H1 (cell line): Measurements from ENCODE around the gene DOCK10. TPM values are rescaled to one million over a fixed set of nuclear protein-coding genes. Genes with fewer than 3 reads are reported as not detected.

Source experiments
- CTCF ChIA-PET: fragments of 300-600 bp; sonication (Branson Sonifier 250); formaldehyde crosslinking; loops from one replicate; lab custom pipeline; 2021; ENCODE audit not compliant: partially characterized antibody; lab: Charles Lee
- POLR2A ChIA-PET: fragments of 300-600 bp; sonication (Branson Sonifier 250); formaldehyde crosslinking; loops from one replicate; lab custom pipeline; 2021; ENCODE audit warnings: inconsistent platforms; ENCODE audit not compliant: partially characterized antibody; lab: Charles Lee
- DNase-seq, 2 experiments: peaks; one replicate each; pipeline versions ENCODE4 v3.0.0 to v3.0.0-alpha.2; 2010 to 2022; ENCODE audit warnings: low spot score in 2 of 2, low read depth in 1 of 2, mixed read lengths in 1 of 2
- FAIRE-seq: peaks from 2 replicates; lab custom pipeline; 2011; peaks lifted over from hg19 to GRCh38; lab: Jason Lieb, UNC
- H2AFZ ChIP-seq: 2 replicates; pipeline ENCODE4 v1.8.1; 2012; ENCODE audit warnings: low read length, inconsistent platforms
- H2AK5ac ChIP-seq: 2 replicates; pipeline ENCODE4 v1.6.1; 2013; ENCODE audit warnings: low read depth, low read length
- H2BK120ac ChIP-seq: replicated peaks from 2 replicates; pipeline ENCODE3; 2013; ENCODE audit warnings: low read depth, low read length, inconsistent platforms
- H2BK12ac ChIP-seq: 2 replicates; pipeline ENCODE4 v1.6.1; 2013; ENCODE audit warnings: low read depth, low read length
- H2BK15ac ChIP-seq: 2 replicates; pipeline ENCODE4 v1.6.1; 2013; ENCODE audit warnings: low read length
- H2BK20ac ChIP-seq: 2 replicates; pipeline ENCODE4 v1.6.1; 2013; ENCODE audit warnings: low read length
- H2BK5ac ChIP-seq: 2 replicates; pipeline ENCODE4 v1.6.1; 2013; ENCODE audit warnings: low read depth, low read length
- H3K14ac ChIP-seq: 2 replicates; pipeline ENCODE4 v1.6.1; 2013; ENCODE audit warnings: inconsistent platforms; ENCODE audit not compliant: insufficient read length
- H3K18ac ChIP-seq: 2 replicates; pipeline ENCODE4 v1.6.1; 2013; ENCODE audit warnings: low read length; ENCODE audit errors: extremely low read depth
- H3K23ac ChIP-seq: 2 replicates; pipeline ENCODE4 v1.6.1; 2013; ENCODE audit warnings: inconsistent platforms; ENCODE audit not compliant: insufficient read length
- H3K23me2 ChIP-seq: 2 replicates; pipeline ENCODE4 v1.6.1; 2013; ENCODE audit warnings: low read depth, low read length
- H3K27ac ChIP-seq: 2 replicates; pipeline ENCODE4 v1.6.1; 2011; ENCODE audit warnings: low read depth, low read length, inconsistent platforms
- H3K27me3 ChIP-seq, 4 experiments: replicated peaks in 1 of 4; 1 replicate in 1 of 4; 2 replicates in 3 of 4; pipeline versions ENCODE4 v1.6.1 to v1.8.1; 2011 to 2013; ENCODE audit warnings: low read length in 3 of 4, mild to moderate bottlenecking in 3 of 4, inconsistent platforms in 2 of 4, mixed read lengths in 2 of 4, moderate library complexity in 1 of 4; ENCODE audit not compliant: control insufficient read depth in 3 of 4, insufficient read depth in 3 of 4; ENCODE audit errors: extremely low read depth in 1 of 4
- H3K36me3 ChIP-seq, 4 experiments: 2 replicates each; pipeline versions ENCODE4 v1.6.1 to v1.8.1; 2011 to 2013; ENCODE audit warnings: mild to moderate bottlenecking in 4 of 4, low read length in 3 of 4, moderate library complexity in 2 of 4, control low read depth in 1 of 4, inconsistent platforms in 1 of 4; ENCODE audit not compliant: insufficient read depth in 4 of 4, control insufficient read depth in 2 of 4
- H3K4ac ChIP-seq: replicated peaks from 2 replicates; pipeline ENCODE3; 2013; ENCODE audit warnings: low read length, low read depth, mixed read lengths, inconsistent platforms; ENCODE audit not compliant: insufficient read length
- H3K4me1 ChIP-seq, 4 experiments: replicated peaks in 1 of 4; 1 replicate in 1 of 4; 2 replicates in 3 of 4; pipeline versions ENCODE4 v1.6.1 to v1.8.1; 2011 to 2013; ENCODE audit warnings: low read length in 3 of 4, inconsistent platforms in 2 of 4, mixed read lengths in 1 of 4; ENCODE audit not compliant: insufficient read depth in 4 of 4, control insufficient read depth in 3 of 4
- H3K4me2 ChIP-seq, 2 experiments: 2 replicates each; pipeline versions ENCODE4 v1.6.1 to v1.8.1; 2011 to 2013; ENCODE audit warnings: low read depth in 2 of 2, low read length in 2 of 2, control low read depth in 1 of 2, inconsistent platforms in 1 of 2, mild to moderate bottlenecking in 1 of 2; ENCODE audit not compliant: insufficient read depth in 1 of 2
- H3K4me3 ChIP-seq, 4 experiments: fragments of 200-600, 300-600 bp in 1 of 4; sonication (generic), shearing (Covaris generic), sonication (Bioruptor Twin) in 1 of 4; 2 replicates each; pipeline versions ENCODE4 v1.5.1 to v1.8.1; 2011 to 2016; ENCODE audit warnings: low read length in 4 of 4, low read depth in 3 of 4, control low read depth in 2 of 4, inconsistent platforms in 2 of 4, mild to moderate bottlenecking in 2 of 4, mixed read lengths in 1 of 4, moderate library complexity in 1 of 4; ENCODE audit not compliant: insufficient read depth in 2 of 4; ENCODE audit errors: extremely low read depth in 1 of 4
- H3K56ac ChIP-seq: replicated peaks from 2 replicates; pipeline ENCODE3; 2013; ENCODE audit warnings: low read depth, mild to moderate bottlenecking, mixed read lengths, low read length, inconsistent platforms; ENCODE audit not compliant: insufficient read length
- H3K79me1 ChIP-seq: 2 replicates; pipeline ENCODE4 v1.6.1; 2013; ENCODE audit warnings: low read depth, low read length, control low read depth
- H3K79me2 ChIP-seq, 2 experiments: 2 replicates each; pipeline versions ENCODE4 v1.6.1 to v1.8.1; 2012 to 2013; ENCODE audit warnings: low read length in 2 of 2, mild to moderate bottlenecking in 2 of 2, inconsistent platforms in 1 of 2; ENCODE audit not compliant: insufficient read depth in 2 of 2, control insufficient read depth in 1 of 2
- H3K9ac ChIP-seq, 4 experiments: replicated peaks in 1 of 4; 1 replicate in 1 of 4; 2 replicates in 3 of 4; pipeline versions ENCODE4 v1.6.1 to v1.8.1; 2011 to 2013; ENCODE audit warnings: low read depth in 3 of 4, low read length in 3 of 4, control low read depth in 2 of 4, mild to moderate bottlenecking in 2 of 4, moderate library complexity in 2 of 4, inconsistent platforms in 1 of 4; ENCODE audit errors: extremely low read depth in 1 of 4
- H3K9me3 ChIP-seq, 2 experiments: 2 replicates each; pipeline versions ENCODE4 v1.6.1 to v1.8.1; 2012 to 2013; ENCODE audit warnings: mild to moderate bottlenecking in 2 of 2, moderate library complexity in 2 of 2, control low read depth in 1 of 2, inconsistent platforms in 1 of 2, low read depth in 1 of 2, low read length in 1 of 2, mixed read lengths in 1 of 2; ENCODE audit not compliant: insufficient read depth in 2 of 2
- H4K20me1 ChIP-seq, 2 experiments: replicated peaks in 1 of 2; 2 replicates each; pipeline versions ENCODE3 to v1.8.1; 2011 to 2013; ENCODE audit warnings: inconsistent platforms in 2 of 2, low read length in 2 of 2, mild to moderate bottlenecking in 1 of 2; ENCODE audit not compliant: insufficient read depth in 2 of 2, control insufficient read depth in 1 of 2
- H4K5ac ChIP-seq: 2 replicates; pipeline ENCODE4 v1.6.1; 2013; ENCODE audit warnings: low read length, low read depth, mixed read lengths, inconsistent platforms; ENCODE audit not compliant: insufficient read length
- H4K8ac ChIP-seq: 2 replicates; pipeline ENCODE4 v1.8.0; 2013; ENCODE audit warnings: mild to moderate bottlenecking, moderate library complexity, low read length, inconsistent platforms; ENCODE audit not compliant: insufficient read depth; ENCODE audit errors: extremely low read depth
- H4K91ac ChIP-seq: replicated peaks from 2 replicates; pipeline ENCODE3; 2013; ENCODE audit warnings: low read length, mixed read lengths, inconsistent platforms; ENCODE audit not compliant: insufficient read length
- ASH2L ChIP-seq: fragments of 200-600, 300-600 bp; sonication (generic); IDR thresholded peaks from one replicate; pipeline ENCODE4 v1.7.1; 2017; ENCODE audit warnings: low read length
- CEBPB ChIP-seq: IDR thresholded peaks from 2 replicates; pipeline ENCODE4 v1.6.1; 2012; ENCODE audit warnings: low read depth, low read length
- CTBP2 ChIP-seq: IDR thresholded peaks from 2 replicates; pipeline ENCODE4 v1.7.0; 2011; ENCODE audit warnings: borderline replicate concordance, mild to moderate bottlenecking, moderate library complexity, mixed read lengths, low read length; ENCODE audit not compliant: insufficient read depth, insufficient read length
- KDM4A ChIP-seq: IDR thresholded peaks from one replicate; pipeline ENCODE4 v1.7.1; 2012; ENCODE audit warnings: low read depth, mild to moderate bottlenecking, moderate library complexity, low read length, inconsistent platforms; ENCODE audit not compliant: severe bottlenecking
- NRF1 ChIP-seq: IDR thresholded peaks from 2 replicates; pipeline ENCODE4 v1.6.1; 2011; ENCODE audit warnings: mild to moderate bottlenecking, low read depth, low read length, improper control_type of control experiment
- RNF2 ChIP-seq: fragments of 200-900, 300-1000 bp; sonication (generic); IDR thresholded peaks from 2 replicates; pipeline ENCODE4 v1.7.1; 2016; ENCODE audit warnings: borderline replicate concordance, low read depth, mild to moderate bottlenecking, antibody characterized with exemption, low read length; ENCODE audit not compliant: poor library complexity, severe bottlenecking; ENCODE audit errors: missing control alignments
- SAP30 ChIP-seq: fragments of 300-600 bp; sonication (generic); IDR thresholded peaks from 2 replicates; pipeline ENCODE4 v1.7.1; 2012; ENCODE audit warnings: low read length, moderate library complexity, mild to moderate bottlenecking, inconsistent platforms; ENCODE audit not compliant: insufficient read depth, insufficient replicate concordance
- ZNF274 ChIP-seq: IDR thresholded peaks from 2 replicates; pipeline ENCODE4 v1.7.0; 2012; ENCODE audit warnings: low read length, borderline replicate concordance; ENCODE audit errors: extremely low read depth
- WGBS, 2 experiments: shearing (Covaris generic) in 1 of 2; methylation state at CpG; one replicate each; pipeline versions ENCODE4 v1.1.6 to v1.1.7; 2013 to 2015; ENCODE audit warnings: low lambda C conversion rate in 2 of 2, mixed read lengths in 2 of 2, inconsistent platforms in 1 of 2, low coverage in 1 of 2, missing lambda C conversion rate in 1 of 2; ENCODE audit not compliant: insufficient replicate concordance in 2 of 2, insufficient coverage in 1 of 2, insufficient read length in 1 of 2; ENCODE audit errors: extremely low coverage in 1 of 2, missing lambda C conversion rate in 1 of 2; 5-methylcytosine and 5-hydroxymethylcytosine counted together
- polyA plus RNA-seq, 7 experiments: library from polyadenylated mRNA; depleted of rRNA in 3 of 7; stranded (reverse) in 5 of 7; unstranded in 2 of 7; fragments of >200 nt in 5 of 7; fragments of 200-250 nt in 2 of 7; gene quantifications; 1 replicate in 5 of 7; 2 replicates in 1 of 7; 4 replicates in 1 of 7; pipeline versions ENCODE4 v1.2.1 to v1.2.3, GENCODE V29; 2011 to 2013; ENCODE audit warnings: missing spikeins in 2 of 7, mixed read lengths in 2 of 7
- total RNA-seq: library from RNA; stranded (reverse); fragmentation: NEBNext Ultra II Directional; extraction: Animal tissue kit (Norgen Biotek cat#: 25700); gene quantifications from 2 replicates; pipeline ENCODE4 v1.2.1, GENCODE V29; 2021
- TF ChIP-seq, protein P1 (sequence below), 3 experiments: IDR thresholded peaks; 1 replicate in 2 of 3; 2 replicates in 1 of 3; pipeline versions ENCODE4 v1.5.1 to v1.6.1; 2011; ENCODE audit warnings: low read length in 3 of 3, mild to moderate bottlenecking in 3 of 3, inconsistent platforms in 2 of 3, low read depth in 1 of 3, moderate library complexity in 1 of 3; ENCODE audit not compliant: insufficient read depth in 1 of 3; ENCODE audit errors: control extremely low read depth in 1 of 3

Gene DOCK10
- total and polyA plus RNA-seq, 2 of the 8 experiments (the other 6 are each of a cell fraction or from before 2014, with no cell fraction given) = 0.33 to 1.6 TPM

GRCh38 chr2:224883700-224884099, 158.6 kb downstream of the DOCK10 start:
- CTCF ChIA-PET = interaction anchor here (1.0 to 1.4 kb wide), 2 partner anchors 9 to 15 kb away, joined by 3 read pairs; no protein-coding TSS in a partner anchor
- no peak overlapping the region for H3K4me3 ChIP-seq
- no peak overlapping the region for H3K23ac ChIP-seq
- no peak overlapping the region for H3K14ac ChIP-seq
- no peaks in the 10 kb centered on the region for H3K27me3 ChIP-seq
- TF ChIP-seq ASH2L = no peak
- TF ChIP-seq, protein P1, sequence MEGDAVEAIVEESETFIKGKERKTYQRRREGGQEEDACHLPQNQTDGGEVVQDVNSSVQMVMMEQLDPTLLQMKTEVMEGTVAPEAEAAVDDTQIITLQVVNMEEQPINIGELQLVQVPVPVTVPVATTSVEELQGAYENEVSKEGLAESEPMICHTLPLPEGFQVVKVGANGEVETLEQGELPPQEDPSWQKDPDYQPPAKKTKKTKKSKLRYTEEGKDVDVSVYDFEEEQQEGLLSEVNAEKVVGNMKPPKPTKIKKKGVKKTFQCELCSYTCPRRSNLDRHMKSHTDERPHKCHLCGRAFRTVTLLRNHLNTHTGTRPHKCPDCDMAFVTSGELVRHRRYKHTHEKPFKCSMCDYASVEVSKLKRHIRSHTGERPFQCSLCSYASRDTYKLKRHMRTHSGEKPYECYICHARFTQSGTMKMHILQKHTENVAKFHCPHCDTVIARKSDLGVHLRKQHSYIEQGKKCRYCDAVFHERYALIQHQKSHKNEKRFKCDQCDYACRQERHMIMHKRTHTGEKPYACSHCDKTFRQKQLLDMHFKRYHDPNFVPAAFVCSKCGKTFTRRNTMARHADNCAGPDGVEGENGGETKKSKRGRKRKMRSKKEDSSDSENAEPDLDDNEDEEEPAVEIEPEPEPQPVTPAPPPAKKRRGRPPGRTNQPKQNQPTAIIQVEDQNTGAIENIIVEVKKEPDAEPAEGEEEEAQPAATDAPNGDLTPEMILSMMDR (IDR thresholded peaks at IDR 0.05; ENCODE audit: control extremely low read depth in 1 of 3, insufficient read depth in 1 of 3, low read depth in 1 of 3, low read length in 3 of 3) = no peak
- TF ChIP-seq CTBP2 = no peak
- no peak for TF ChIP-seq SAP30
- TF ChIP-seq RNF2 = no peak
- TF ChIP-seq ZNF274 = no peak
- TF ChIP-seq NRF1 = no peak
- TF ChIP-seq KDM4A = no peak
- TF ChIP-seq CEBPB = no peak
- TF ChIP-seq, all 59 proteins: peak for 0
- H2AFZ ChIP-seq = no peak overlapping the region
- H2BK15ac ChIP-seq = no peak overlapping the region
- no peak overlapping the region for H3K4ac ChIP-seq
- H3K79me1 ChIP-seq = no peaks in the 10 kb centered on the region
- no peak overlapping the region for H4K5ac ChIP-seq
- no peaks in the 10 kb centered on the region for H3K36me3 ChIP-seq
- no peak overlapping the region for H2AK5ac ChIP-seq
- H3K9ac ChIP-seq = no peak overlapping the region
- 75% methylated on average over 1 of the region's 1 CpG; no CpG with 5 or more reads in 1 of the 2 experiments for WGBS, 2 experiments
- no peak overlapping the region for H2BK12ac ChIP-seq
- H4K20me1 ChIP-seq = no peaks in the 10 kb centered on the region
- H3K4me2 ChIP-seq = no peak overlapping the region
- no peak overlapping the region for H2BK5ac ChIP-seq
- no peaks in the 10 kb centered on the region for H3K4me1 ChIP-seq
- H3K18ac ChIP-seq = no peak overlapping the region
- H2BK120ac ChIP-seq = no peak overlapping the region
- H4K91ac ChIP-seq = no peak overlapping the region
- H3K79me2 ChIP-seq = no peaks in the 10 kb centered on the region
- no peak overlapping the region for H2BK20ac ChIP-seq
- no peaks in the 10 kb centered on the region for H3K23me2 ChIP-seq
- DNase-seq (no peak), FAIRE-seq (no peak)
- no peak overlapping the region for H4K8ac ChIP-seq
- H3K27ac ChIP-seq = no peak overlapping the region
- H3K56ac ChIP-seq = no peak overlapping the region
- no peaks in the 10 kb centered on the region for H3K9me3 ChIP-seq
- POLR2A ChIA-PET = no interaction called here
